Fibroblast of skin of scalp (primary cell): ENCODE results near the gene CDCA4.

ENCODE experiments used
- DNase-seq: peaks from one replicate; pipeline ENCODE4 v3.0.0-alpha.2; 2013

The CDCA4 gene

GRCh38 chr14:104986487-104987164 lies 34.3 kb downstream of the CDCA4 start:
- DNase-seq, result no peak

- peak; percentile 92 for DNase-seq
Observed at GRCh38 chr14:104985675-104986486, 35.0 kb downstream of the CDCA4 start, which contains the start of gene CLBA1. TSS of gene CLBA1 (plus strand) at chr14:104985788. CDS start at chr14:104986432, 644 bp downstream.

- no peak for DNase-seq
Observed at GRCh38 chr14:104984056-104984894, 36.6 kb downstream of the CDCA4 start.

- no peak for DNase-seq
Observed at GRCh38 chr14:104983231-104983721, 37.6 kb downstream of the CDCA4 start.

GRCh38 chr14:104982548-104983230 lies 38.2 kb downstream of the CDCA4 start:
- DNase-seq, result no peak

- DNase-seq, result no peak
Observed at GRCh38 chr14:104981699-104982541, 39.0 kb downstream of the CDCA4 start.

- DNase-seq, result no peak
Observed at GRCh38 chr14:104980611-104981531, 40.0 kb downstream of the CDCA4 start.

- DNase-seq, result no peak
Observed at GRCh38 chr14:104979758-104980610, 40.9 kb downstream of the CDCA4 start.

- no peak for DNase-seq
Observed at GRCh38 chr14:104978746-104979691, 41.9 kb downstream of the CDCA4 start.

GRCh38 chr14:104977681-104978653 lies 42.9 kb downstream of the CDCA4 start, which contains the start of gene AHNAK2:
TSS of gene AHNAK2 (minus strand) at chr14:104978374. CDS start at chr14:104978237, 137 bp downstream.
- DNase-seq, result peak; percentile 74

- DNase-seq, result no peak
Observed at GRCh38 chr14:104977008-104977680, 43.7 kb downstream of the CDCA4 start.

- peak; percentile 69 for DNase-seq
Observed at GRCh38 chr14:104976198-104977007, 44.5 kb downstream of the CDCA4 start.

GRCh38 chr14:104975481-104976197 lies 45.2 kb downstream of the CDCA4 start:
- DNase-seq, result no peak
